GM23248 (cell line): ENCODE data around the gene APAF1.

Source experiments
- EZH2 ChIP-seq: fragments of 200-600 bp; sonication (generic); IDR thresholded peaks from 2 replicates; pipeline ENCODE4 v1.6.1; 2018; ENCODE audit warnings: antibody characterized with exemption, mild to moderate bottlenecking; ENCODE audit not compliant: insufficient read depth, poor library complexity, severe bottlenecking
- EZH2phosphoT487 ChIP-seq: fragments of 200-600 bp; sonication (generic); IDR thresholded peaks from 2 replicates; pipeline ENCODE4 v1.6.1; 2018; ENCODE audit warnings: antibody characterized with exemption, moderate library complexity, mild to moderate bottlenecking, low read depth; ENCODE audit not compliant: insufficient read depth

DNA sequence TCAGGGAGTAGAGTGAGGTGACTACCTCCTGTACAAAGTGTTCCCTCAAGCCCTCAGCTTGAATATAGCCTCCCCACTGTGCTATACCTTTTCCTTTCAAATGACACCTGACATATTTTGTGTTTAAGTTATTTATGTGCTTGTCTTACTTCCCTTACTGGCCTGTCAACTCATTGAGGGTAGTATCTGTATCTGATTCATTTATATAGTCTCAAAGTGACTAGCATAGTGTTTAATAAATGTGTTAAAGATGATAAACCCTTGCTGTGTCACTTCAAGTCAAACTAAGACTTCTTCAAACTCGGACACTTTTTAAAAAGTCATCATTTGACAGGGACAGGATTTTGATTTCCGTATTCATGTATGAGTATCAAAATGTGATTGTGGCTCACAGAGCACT, 52.1 kb downstream of the APAF1 start:
- TF ChIP-seq EZH2 (no peak), EZH2phosphoT487 (no peak)
